Measurements from ENCODE around the gene STAB1. TPM values are rescaled to one million over a fixed set of nuclear protein-coding genes. Genes with fewer than 3 reads are reported as not detected.

The STAB1 gene
- total RNA-seq = 16.8 TPM

GRCh38 chr3:52494886-52495495 lies at the start of gene STAB1:
Gene STAB1, plus strand, starts transcription at chr3:52495338. Its CDS starts 76 bp downstream, at chr3:52495414.

GRCh38 chr3:52453496-52454249 lies 41.5 kb upstream of the STAB1 start, which contains the start of gene TNNC1:
Gene TNNC1, minus strand, starts transcription at chr3:52454041. Its CDS starts 26 bp downstream, at chr3:52454015.

GRCh38 chr3:52455283-52456168 lies 39.6 kb upstream of the STAB1 start, which contains the start of gene NISCH:
Gene NISCH, plus strand, starts transcription at chr3:52455604. Its CDS starts 38 bp downstream, at chr3:52455642.

GRCh38 chr3:52533623-52534280 lies 38.6 kb downstream of the STAB1 start, which contains the start of gene NT5DC2:
Gene NT5DC2, minus strand, starts transcription at chr3:52533857. Its CDS starts 120 bp downstream, at chr3:52533737.

GRCh38 chr3:52536369-52537164 lies 41.4 kb downstream of the STAB1 start, which contains the start of gene UQCC5:
Gene UQCC5, plus strand, starts transcription at chr3:52536605. Its CDS starts 151 bp downstream, at chr3:52536756.

Small RNA genes lying within 50 kb of the gene (small RNA-seq; reads per million reads assigned to genes)
- gene RNU6-856P (not detected), gene RNU6ATAC16P (not detected)

Other genes with a start within 250 kb of the STAB1 start
- 7.4 TPM for gene PPM1M, start 249.6 kb upstream of the STAB1 start, total RNA-seq
- gene WDR82, start 216.7 kb upstream of the STAB1 start, total RNA-seq = 162 TPM
- gene GLYCTK, start 207.5 kb upstream of the STAB1 start, total RNA-seq = 2.3 TPM
- gene DNAH1, start 179.0 kb upstream of the STAB1 start, total RNA-seq = 2.5 TPM
- gene BAP1, start 85.3 kb upstream of the STAB1 start, total RNA-seq = 81.2 TPM
- gene PHF7, start 84.7 kb upstream of the STAB1 start, total RNA-seq = 6.9 TPM
- gene SEMA3G, start 50.2 kb upstream of the STAB1 start, total RNA-seq = 4.4 TPM
- gene TNNC1, start 41.3 kb upstream of the STAB1 start, total RNA-seq = not detected
- gene NISCH, start 39.7 kb upstream of the STAB1 start, total RNA-seq = 103 TPM
- gene NT5DC2, start 38.5 kb downstream of the STAB1 start, total RNA-seq = 55.4 TPM
- 4.6 TPM for gene UQCC5, start 41.3 kb downstream of the STAB1 start, total RNA-seq
- gene PBRM1, start 190.6 kb downstream of the STAB1 start, total RNA-seq = 171 TPM
- gene GNL3, start 190.7 kb downstream of the STAB1 start, total RNA-seq = 53.3 TPM
- gene GLT8D1, start 210.5 kb downstream of the STAB1 start, total RNA-seq = 74.3 TPM
- gene SPCS1, start 210.8 kb downstream of the STAB1 start, total RNA-seq = 62.5 TPM

Data from diencephalon (tissue), 1 donor.